GM23338 (cell line): Measurements from ENCODE around the gene LRRC3.

Experiments used
- CREB1 ChIP-seq: fragments of 250-450 bp; sonication (Bioruptor Pico); IDR thresholded peaks from 2 replicates; pipeline ENCODE4 v1.5.0; 2020; ENCODE audit warnings: low read depth, mild to moderate bottlenecking, moderate library complexity
- CTCF ChIP-seq, 2 experiments: fragments of 200-600 bp in 1 of 2; sonication (generic) in 1 of 2; conservative IDR thresholded peaks; 2 replicates each; pipeline versions ENCODE4 v1.5.1 to v1.6.1; 2016 to 2017; ENCODE audit warnings: antibody characterized with exemption in 2 of 2, low read depth in 2 of 2, mild to moderate bottlenecking in 2 of 2, moderate library complexity in 1 of 2
- EZH2 ChIP-seq: fragments of 200-600 bp; sonication (generic); IDR thresholded peaks from one replicate; pipeline ENCODE4 v1.8.0; 2017; ENCODE audit warnings: antibody characterized with exemption, mild to moderate bottlenecking, low read depth; ENCODE audit not compliant: unreplicated experiment
- EZH2phosphoT487 ChIP-seq: fragments of 200-600 bp; sonication (generic); IDR thresholded peaks from one replicate; pipeline ENCODE4 v1.8.1; 2018; ENCODE audit warnings: antibody characterized with exemption; ENCODE audit not compliant: unreplicated experiment
- REST ChIP-seq: IDR thresholded peaks from one replicate; pipeline ENCODE4 v1.6.1; 2018; ENCODE audit warnings: antibody characterized with exemption; ENCODE audit not compliant: unreplicated experiment
- STAT1 ChIP-seq: IDR thresholded peaks from one replicate; pipeline ENCODE4 v1.6.1; 2016; ENCODE audit warnings: antibody characterized with exemption; ENCODE audit not compliant: unreplicated experiment

GRCh38 chr21:44440241-44441040 lies 14.9 kb upstream of the LRRC3 start:
- TF ChIP-seq REST (no peak), EZH2phosphoT487 (no peak), CTCF (conservative IDR thresholded peaks at IDR 0.05; ENCODE audit: low read depth in 2 of 2) (no peak), CREB1 (CRISPR knock-in tag) (no peak), EZH2 (no peak), STAT1 (no peak)
